ENCODE results near the gene LRRC58.

- TF ChIP-seq CTCF (IDR thresholded peaks at IDR 0.05): no peak
- TF ChIP-seq POLR2A (IDR thresholded peaks at IDR 0.05): no peak
Measured at GRCh38 chr3:120298996-120299395, 50.2 kb downstream of the LRRC58 start.
